ENCODE measurements around the gene WNK1.
A peak's percentile ranks its signal among the peaks of the same experiment; 100 is the strongest.

Gene WNK1

DNA sequence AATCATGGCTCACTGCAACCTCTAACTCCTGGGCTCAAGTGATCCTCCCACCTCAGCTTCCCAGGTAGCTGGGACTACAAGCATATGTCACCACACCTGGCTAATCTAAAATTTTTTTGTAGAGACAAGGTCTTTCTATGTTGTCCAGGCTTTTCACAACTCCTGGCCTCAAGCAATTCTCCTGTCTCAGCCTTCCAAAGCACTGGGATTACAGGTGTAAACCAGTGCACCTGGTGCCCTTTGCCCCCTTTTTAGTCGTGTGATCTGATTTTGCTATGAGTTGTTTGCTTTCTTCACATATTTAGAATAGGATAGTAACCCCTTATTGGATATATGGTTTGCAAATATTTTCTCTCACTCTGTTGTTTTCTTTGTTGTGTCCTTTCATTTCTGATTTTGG lies 198.8 kb downstream of the WNK1 start:
- no peak for DNase-seq (ENCODE audit: low spot score)

- DNase-seq (ENCODE audit: low spot score) = peak; percentile 97
Measured at GRCh38 chr12:953776-954175, 201.4 kb downstream of the WNK1 start.

GRCh38 chr12:954741-955140 lies 202.4 kb downstream of the WNK1 start:
- DNase-seq (ENCODE audit: low spot score) = no peak

DNA sequence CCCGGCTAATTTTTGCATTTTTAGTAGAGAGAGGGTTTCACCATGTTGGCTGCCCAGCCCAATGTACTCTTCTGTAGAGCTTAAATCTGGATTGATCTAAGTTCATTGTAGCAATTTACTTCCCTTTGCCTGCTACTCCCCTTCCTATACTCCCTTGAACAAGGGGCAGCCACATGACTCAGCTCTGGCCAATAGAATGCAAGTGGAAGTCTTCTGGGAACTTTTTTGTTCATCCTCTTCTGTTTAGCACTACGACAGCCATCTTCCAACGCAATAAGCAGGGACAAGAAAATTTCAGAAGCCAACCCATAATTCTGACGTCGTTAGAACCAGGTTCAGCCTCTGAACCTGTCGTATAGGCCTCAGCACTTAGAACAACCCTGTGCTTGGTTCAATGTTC lies 203.6 kb downstream of the WNK1 start:
- no peak for DNase-seq (ENCODE audit: low spot score)

- DNase-seq (ENCODE audit: low spot score) = no peak
Measured at GRCh38 chr12:958588-959123, 206.3 kb downstream of the WNK1 start.
